Endothelial cell of umbilical vein (primary cell): ENCODE data around the gene ARHGEF17. TPM values are rescaled to one million over a fixed set of nuclear protein-coding genes. Genes with fewer than 3 reads are reported as not detected.

ENCODE experiments used
- BruUV-seq: library from RNA; stranded (reverse); fragments of 400-500 nt; replicated peaks from 2 replicates; lab custom pipeline; 2021; lab: Mats Ljungman, UMichigan
- CTCF ChIA-PET: fragments of 300-600, 350-600 bp; sonication (Branson Sonifier 250); formaldehyde crosslinking; loops from one replicate; lab custom pipeline; 2021; ENCODE audit warnings: antibody characterized with exemption, inconsistent platforms; lab: Charles Lee
- POLR2A ChIA-PET: fragments of 300-600, 350-600 bp; sonication (Branson Sonifier 250); formaldehyde crosslinking; loops from one replicate; lab custom pipeline; 2021; ENCODE audit warnings: antibody characterized with exemption, inconsistent platforms; lab: Charles Lee
- DNase-seq: peaks from one replicate; pipeline ENCODE4 v3.0.0-alpha.2; 2011; ENCODE audit warnings: low read depth, low spot score
- FAIRE-seq: peaks from 2 replicates; lab custom pipeline; 2011; peaks lifted over from hg19 to GRCh38; lab: Jason Lieb, UNC
- H2AFZ ChIP-seq: 2 replicates; pipeline ENCODE4 v1.6.0; 2012; ENCODE audit warnings: low read depth, low read length, control low read depth, inconsistent platforms
- H3K27ac ChIP-seq: 2 replicates; pipeline ENCODE4 v1.5.1; 2011; ENCODE audit warnings: low read depth, mild to moderate bottlenecking, control low read depth, low read length, moderate library complexity; ENCODE audit not compliant: insufficient read depth
- H3K27me3 ChIP-seq, 2 experiments: 2 replicates each; pipeline versions ENCODE4 v1.6.0 to v1.6.1; 2011; ENCODE audit warnings: low read length in 2 of 2, mixed read lengths in 1 of 2; ENCODE audit not compliant: control insufficient read depth in 2 of 2, insufficient read depth in 2 of 2
- H3K36me3 ChIP-seq, 2 experiments: 2 replicates in 1 of 2; 3 replicates in 1 of 2; pipeline ENCODE4 v1.5.1; 2011; ENCODE audit warnings: low read length in 2 of 2, mild to moderate bottlenecking in 1 of 2, moderate library complexity in 1 of 2; ENCODE audit not compliant: control insufficient read depth in 2 of 2, insufficient read depth in 2 of 2; ENCODE audit errors: extremely low read depth in 1 of 2
- H3K4me1 ChIP-seq: 3 replicates; pipeline ENCODE4 v1.5.1; 2011; ENCODE audit warnings: mild to moderate bottlenecking, low read length; ENCODE audit not compliant: control insufficient read depth, insufficient read depth; ENCODE audit errors: extremely low read depth
- H3K4me2 ChIP-seq: 2 replicates; pipeline ENCODE4 v1.6.1; 2011; ENCODE audit warnings: low read length, control low read depth, mixed read lengths; ENCODE audit not compliant: insufficient read depth
- H3K4me3 ChIP-seq, 3 experiments: fragments of 200-600 bp in 1 of 3; sonication (generic), shearing (Covaris generic) in 1 of 3; replicated peaks in 1 of 3; 2 replicates each; pipeline ENCODE4 v1.5.1; 2011 to 2016; ENCODE audit warnings: control low read depth in 3 of 3, low read length in 3 of 3, mild to moderate bottlenecking in 2 of 3, inconsistent platforms in 1 of 3, low read depth in 1 of 3, moderate library complexity in 1 of 3; ENCODE audit not compliant: insufficient read depth in 1 of 3
- H3K79me2 ChIP-seq: 2 replicates; pipeline ENCODE4 v1.6.0; 2012; ENCODE audit warnings: low read length, inconsistent platforms; ENCODE audit not compliant: control insufficient read depth, insufficient read depth
- H3K9ac ChIP-seq: replicated peaks from 2 replicates; pipeline ENCODE3; 2011; ENCODE audit warnings: low read length, control low read depth; ENCODE audit not compliant: insufficient read depth; ENCODE audit errors: extremely low read depth
- H3K9me1 ChIP-seq: replicated peaks from 3 replicates; pipeline ENCODE4 v1.6.0; 2011; ENCODE audit warnings: mild to moderate bottlenecking, low read length; ENCODE audit not compliant: control insufficient read depth, insufficient read depth; ENCODE audit errors: extremely low read depth
- H3K9me3 ChIP-seq: replicated peaks from 2 replicates; pipeline ENCODE4 v1.5.1; 2012; ENCODE audit warnings: low read length, inconsistent platforms; ENCODE audit not compliant: control insufficient read depth, insufficient read depth
- H4K20me1 ChIP-seq: replicated peaks from 2 replicates; pipeline ENCODE3; 2011; ENCODE audit warnings: mild to moderate bottlenecking, low read length; ENCODE audit not compliant: control insufficient read depth, insufficient read depth; ENCODE audit errors: extremely low read depth
- EZH2 ChIP-seq: IDR thresholded peaks from 2 replicates; pipeline ENCODE4 v1.6.1; 2012; ENCODE audit warnings: borderline replicate concordance, low read depth, mild to moderate bottlenecking, moderate library complexity, low read length, inconsistent platforms; ENCODE audit not compliant: severe bottlenecking
- FOS ChIP-seq: IDR thresholded peaks from 2 replicates; pipeline ENCODE4 v1.6.1; 2011; ENCODE audit warnings: mild to moderate bottlenecking, low read length, moderate library complexity, borderline replicate concordance; ENCODE audit not compliant: insufficient read depth
- GATA2 ChIP-seq: IDR thresholded peaks from 2 replicates; pipeline ENCODE4 v1.7.0; 2011; ENCODE audit warnings: low read depth, mild to moderate bottlenecking, moderate library complexity, mixed read lengths, low read length; ENCODE audit not compliant: insufficient read length, insufficient read depth
- JUN ChIP-seq: IDR thresholded peaks from 2 replicates; pipeline ENCODE4 v1.6.1; 2011; ENCODE audit warnings: borderline replicate concordance, low read depth; ENCODE audit not compliant: insufficient read length, insufficient read depth
- MYC ChIP-seq: IDR thresholded peaks from one replicate; pipeline ENCODE4 v1.6.1; 2011; ENCODE audit warnings: mild to moderate bottlenecking, low read depth, low read length
- POLR2A ChIP-seq: IDR thresholded peaks from 2 replicates; pipeline ENCODE4 v1.6.1; 2012; ENCODE audit warnings: low read depth, mild to moderate bottlenecking, control low read depth, low read length
- POLR2AphosphoS5 ChIP-seq: IDR thresholded peaks from 2 replicates; pipeline ENCODE4 v1.6.1; 2012; ENCODE audit warnings: low read depth, mild to moderate bottlenecking, control low read depth, low read length, moderate library complexity; ENCODE audit not compliant: insufficient read depth
- dilution Hi-C: fragments of 300-500 bp; cut with MboI; formaldehyde crosslinking; loops from one replicate; pipeline ENCODE4 v1.15.0; 2019; ENCODE audit warnings: low sequenced_read_pairs; ENCODE audit not compliant: extremely low pct_ligation_motif_present
- intact Hi-C: fragments of 100-400 bp; cut with micrococcal nuclease; formaldehyde crosslinking; loops from one replicate; pipeline ENCODE4 v1.10.0; 2022
- polyA plus RNA-seq, 4 experiments: library from polyadenylated mRNA; depleted of rRNA in 3 of 4; stranded (reverse) in 3 of 4; unstranded in 1 of 4; fragments of >200 nt; gene quantifications; 2 replicates each; pipeline versions ENCODE4 v1.2.1 to v1.2.3, GENCODE V29; 2011 to 2012; ENCODE audit warnings: missing spikeins in 1 of 4
- total RNA-seq: library from RNA; stranded (reverse); gene quantifications from 2 replicates; pipeline ENCODE4 v1.2.3, GENCODE V29; 2021
- TF ChIP-seq, protein P1 (sequence below), 2 donors: IDR thresholded peaks; 1 replicate in 1 of 2; 2 replicates in 1 of 2; pipeline ENCODE4 v1.5.1; 2011; ENCODE audit warnings: low read length in 2 of 2, mild to moderate bottlenecking in 2 of 2, moderate library complexity in 2 of 2, control low read depth in 1 of 2, inconsistent platforms in 1 of 2, low read depth in 1 of 2; ENCODE audit not compliant: insufficient read depth in 1 of 2; ENCODE audit errors: extremely low read depth in 1 of 2
- TF ChIP-seq, protein P2 (sequence below): IDR thresholded peaks from 2 replicates; pipeline ENCODE4 v1.6.1; 2011; ENCODE audit not compliant: insufficient read depth, insufficient read length

ARHGEF17 gene
- total and polyA plus RNA-seq, 2 donors (not counting 3 experiments of a cell fraction or from before 2014, with no cell fraction given) = 74.9 to 89.9 TPM

GRCh38 chr11:73267906-73268540, 40.1 kb upstream of the ARHGEF17 start:
- intact Hi-C loops = no loop called here
- dilution Hi-C loops = no loop called here
- Histone ChIP-seq H3K9ac (no peak overlapping the region), H3K4me3 (no peak overlapping the region), H3K27me3 (peaks cover 22 to 25% of the 10 kb centered on the region in 2 experiments), H3K9me3 (no peaks in the 10 kb centered on the region), H4K20me1 (no peaks in the 10 kb centered on the region), H3K4me1 (no peaks in the 10 kb centered on the region), H3K36me3 (no peaks in the 10 kb centered on the region), H3K79me2 (no peaks in the 10 kb centered on the region), H3K27ac (no peak overlapping the region), H2AFZ (no peak overlapping the region), H3K9me1 (no peaks in the 10 kb centered on the region), H3K4me2 (no peak overlapping the region)
- TF ChIP-seq EZH2 = no peak
- TF ChIP-seq POLR2A = no peak
- TF ChIP-seq, protein P1, sequence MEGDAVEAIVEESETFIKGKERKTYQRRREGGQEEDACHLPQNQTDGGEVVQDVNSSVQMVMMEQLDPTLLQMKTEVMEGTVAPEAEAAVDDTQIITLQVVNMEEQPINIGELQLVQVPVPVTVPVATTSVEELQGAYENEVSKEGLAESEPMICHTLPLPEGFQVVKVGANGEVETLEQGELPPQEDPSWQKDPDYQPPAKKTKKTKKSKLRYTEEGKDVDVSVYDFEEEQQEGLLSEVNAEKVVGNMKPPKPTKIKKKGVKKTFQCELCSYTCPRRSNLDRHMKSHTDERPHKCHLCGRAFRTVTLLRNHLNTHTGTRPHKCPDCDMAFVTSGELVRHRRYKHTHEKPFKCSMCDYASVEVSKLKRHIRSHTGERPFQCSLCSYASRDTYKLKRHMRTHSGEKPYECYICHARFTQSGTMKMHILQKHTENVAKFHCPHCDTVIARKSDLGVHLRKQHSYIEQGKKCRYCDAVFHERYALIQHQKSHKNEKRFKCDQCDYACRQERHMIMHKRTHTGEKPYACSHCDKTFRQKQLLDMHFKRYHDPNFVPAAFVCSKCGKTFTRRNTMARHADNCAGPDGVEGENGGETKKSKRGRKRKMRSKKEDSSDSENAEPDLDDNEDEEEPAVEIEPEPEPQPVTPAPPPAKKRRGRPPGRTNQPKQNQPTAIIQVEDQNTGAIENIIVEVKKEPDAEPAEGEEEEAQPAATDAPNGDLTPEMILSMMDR (IDR thresholded peaks at IDR 0.05; ENCODE audit: extremely low read depth in 1 of 2, insufficient read depth in 1 of 2, low read depth in 1 of 2, low read length in 2 of 2) = no peak
- TF ChIP-seq, protein P2, sequence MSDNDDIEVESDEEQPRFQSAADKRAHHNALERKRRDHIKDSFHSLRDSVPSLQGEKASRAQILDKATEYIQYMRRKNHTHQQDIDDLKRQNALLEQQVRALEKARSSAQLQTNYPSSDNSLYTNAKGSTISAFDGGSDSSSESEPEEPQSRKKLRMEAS = no peak
- TF ChIP-seq GATA2 = no peak
- no peak for TF ChIP-seq FOS
- no peak for TF ChIP-seq JUN
- no peak for TF ChIP-seq MYC
- TF ChIP-seq POLR2AphosphoS5 = no peak
- POLR2A ChIA-PET = no interaction called here
- CTCF ChIA-PET = interaction anchor here (1.0 to 1.6 kb wide), 4 partner anchors 15 to 126 kb away, joined by 3 to 7 read pairs (median 3); no protein-coding TSS in a partner anchor
- DNase-seq (no peak), FAIRE-seq (no peak)
- no TSS peak for BruUV-seq
